Thoracic aorta (tissue), 2 donors: ENCODE measurements around the gene MRGPRF. TPM values are rescaled to one million over a fixed set of nuclear protein-coding genes. Genes with fewer than 3 reads are reported as not detected.

ENCODE experiments used
- ATAC-seq: fragments of 150-250 bp; one replicate; pipeline ENCODE4 v1.8.0; 2017; ENCODE audit warnings: low read depth; ENCODE audit not compliant: insufficient number of reproducible peaks, low FRiP score
- DNase-seq: peaks from one replicate; pipeline ENCODE4 v3.0.0-alpha.2; 2020; ENCODE audit warnings: low spot score
- H3K27ac ChIP-seq, 2 donors: fragments of 200-600 bp; sonication (generic); 1 replicate in 1 of 2; 2 replicates in 1 of 2; pipeline ENCODE4 v1.5.1; 2016; ENCODE audit warnings: mild to moderate bottlenecking in 2 of 2, moderate library complexity in 2 of 2
- H3K27me3 ChIP-seq: fragments of 200-600 bp; sonication (generic); replicated peaks from 2 replicates; pipeline ENCODE4 v1.6.0; 2016; ENCODE audit warnings: mild to moderate bottlenecking; ENCODE audit not compliant: insufficient read depth
- H3K36me3 ChIP-seq: fragments of 200-600 bp; sonication (generic); one replicate; pipeline ENCODE4 v1.5.1; 2016
- H3K4me1 ChIP-seq, 2 donors: fragments of 200-600 bp; sonication (generic); 1 replicate in 1 of 2; 2 replicates in 1 of 2; pipeline versions ENCODE4 v1.5.1 to v1.6.0; 2016; ENCODE audit warnings: low read depth in 2 of 2, mild to moderate bottlenecking in 1 of 2; ENCODE audit not compliant: control insufficient read depth in 1 of 2
- H3K4me3 ChIP-seq: fragments of 200-600 bp; sonication (generic); 2 replicates; pipeline ENCODE4 v1.5.1; 2016; ENCODE audit warnings: mild to moderate bottlenecking
- H3K9me3 ChIP-seq: fragments of 200-600 bp; sonication (generic); 2 replicates; pipeline ENCODE4 v1.5.1; 2016
- total RNA-seq, 2 donors: library from RNA; depleted of rRNA; stranded (reverse); fragments of >200 nt; gene quantifications; one replicate each; pipeline versions ENCODE4 v1.1.0 to v1.2.3, GENCODE V29; 2016
- TF ChIP-seq, protein P1 (sequence below): fragments of 200-600 bp; sonication (generic); IDR thresholded peaks from one replicate; pipeline ENCODE4 v1.5.1; 2019; ENCODE audit warnings: antibody characterized with exemption

Gene MRGPRF
- total RNA-seq, 2 donors from 2014 or later = 67.5 to 171 TPM

DNA sequence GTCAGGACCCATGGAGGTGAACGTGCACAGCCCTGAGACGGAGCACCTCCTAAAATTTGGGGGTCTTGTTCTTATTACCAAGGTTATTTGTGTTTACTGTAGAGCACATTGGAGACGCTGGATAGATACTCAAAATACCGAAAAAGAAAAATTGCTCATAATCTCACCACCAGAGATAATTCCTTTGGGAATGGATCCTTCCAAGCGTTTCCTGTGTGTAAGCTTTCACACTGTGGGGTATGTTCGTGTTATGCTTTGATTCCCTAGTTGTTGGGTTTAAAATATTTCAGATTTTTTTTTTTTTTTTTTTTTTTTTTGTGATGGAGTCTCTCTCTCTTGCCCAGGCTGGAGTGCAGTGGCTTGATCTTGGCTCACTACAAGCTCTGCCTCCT is 18.2 kb downstream of the MRGPRF start:
- no peaks in the 10 kb centered on the region for H3K27me3 ChIP-seq
- H3K4me3 ChIP-seq = no peak overlapping the region
- H3K4me1 ChIP-seq = peaks cover 11 to 21% of the 10 kb centered on the region in 2 donors
- DNase-seq = no peak
- ATAC-seq = no peak
- no peaks in the 10 kb centered on the region for H3K9me3 ChIP-seq
- no peak overlapping the region for H3K27ac ChIP-seq
- TF ChIP-seq, protein P1, sequence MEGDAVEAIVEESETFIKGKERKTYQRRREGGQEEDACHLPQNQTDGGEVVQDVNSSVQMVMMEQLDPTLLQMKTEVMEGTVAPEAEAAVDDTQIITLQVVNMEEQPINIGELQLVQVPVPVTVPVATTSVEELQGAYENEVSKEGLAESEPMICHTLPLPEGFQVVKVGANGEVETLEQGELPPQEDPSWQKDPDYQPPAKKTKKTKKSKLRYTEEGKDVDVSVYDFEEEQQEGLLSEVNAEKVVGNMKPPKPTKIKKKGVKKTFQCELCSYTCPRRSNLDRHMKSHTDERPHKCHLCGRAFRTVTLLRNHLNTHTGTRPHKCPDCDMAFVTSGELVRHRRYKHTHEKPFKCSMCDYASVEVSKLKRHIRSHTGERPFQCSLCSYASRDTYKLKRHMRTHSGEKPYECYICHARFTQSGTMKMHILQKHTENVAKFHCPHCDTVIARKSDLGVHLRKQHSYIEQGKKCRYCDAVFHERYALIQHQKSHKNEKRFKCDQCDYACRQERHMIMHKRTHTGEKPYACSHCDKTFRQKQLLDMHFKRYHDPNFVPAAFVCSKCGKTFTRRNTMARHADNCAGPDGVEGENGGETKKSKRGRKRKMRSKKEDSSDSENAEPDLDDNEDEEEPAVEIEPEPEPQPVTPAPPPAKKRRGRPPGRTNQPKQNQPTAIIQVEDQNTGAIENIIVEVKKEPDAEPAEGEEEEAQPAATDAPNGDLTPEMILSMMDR = no peak
- no peaks in the 10 kb centered on the region for H3K36me3 ChIP-seq

DNA sequence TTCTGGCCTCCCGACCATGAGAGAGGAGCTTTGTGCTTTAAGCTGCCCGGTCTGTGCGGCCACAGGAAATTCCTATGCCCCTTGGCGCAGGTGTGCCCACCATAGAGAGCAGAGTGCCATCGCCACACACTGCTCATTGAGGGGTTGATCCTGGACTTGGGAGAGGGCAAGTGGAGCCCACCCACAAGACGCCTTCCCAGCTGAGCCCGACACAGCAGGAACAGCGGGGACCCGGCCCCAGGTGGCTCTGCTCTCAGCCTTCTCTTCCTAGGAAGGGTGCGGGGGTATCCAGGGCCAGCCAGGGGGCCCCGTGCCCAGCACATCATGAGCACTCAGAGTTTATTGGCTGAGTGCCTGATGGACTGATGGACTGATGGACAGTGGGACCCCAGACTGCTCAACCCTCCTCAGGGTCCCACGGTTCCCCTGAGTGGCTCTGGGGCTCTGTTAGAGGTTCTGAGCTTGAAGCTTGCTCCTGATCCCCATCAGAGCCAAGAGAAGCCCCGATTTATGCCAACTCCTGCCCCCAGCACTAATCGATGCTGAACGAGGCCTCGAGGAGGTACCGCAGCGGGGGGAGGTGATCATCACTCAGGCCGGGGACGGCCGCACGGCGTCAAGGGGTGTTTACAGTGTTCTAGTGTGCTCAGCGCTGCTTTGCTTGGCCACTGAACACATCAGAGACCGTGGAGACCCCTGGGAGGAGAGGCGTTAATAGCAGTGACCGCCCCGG is 18.7 kb downstream of the MRGPRF start:
- DNase-seq = no peak
- TF ChIP-seq, protein P1 = no peak
- ATAC-seq = no peak
- no peak overlapping the region for H3K4me3 ChIP-seq
- H3K36me3 ChIP-seq = no peaks in the 10 kb centered on the region
- H3K27ac ChIP-seq = no peak overlapping the region
- H3K27me3 ChIP-seq = no peaks in the 10 kb centered on the region
- peaks cover 6 to 16% of the 10 kb centered on the region in 2 donors for H3K4me1 ChIP-seq
- H3K9me3 ChIP-seq = no peaks in the 10 kb centered on the region

DNA sequence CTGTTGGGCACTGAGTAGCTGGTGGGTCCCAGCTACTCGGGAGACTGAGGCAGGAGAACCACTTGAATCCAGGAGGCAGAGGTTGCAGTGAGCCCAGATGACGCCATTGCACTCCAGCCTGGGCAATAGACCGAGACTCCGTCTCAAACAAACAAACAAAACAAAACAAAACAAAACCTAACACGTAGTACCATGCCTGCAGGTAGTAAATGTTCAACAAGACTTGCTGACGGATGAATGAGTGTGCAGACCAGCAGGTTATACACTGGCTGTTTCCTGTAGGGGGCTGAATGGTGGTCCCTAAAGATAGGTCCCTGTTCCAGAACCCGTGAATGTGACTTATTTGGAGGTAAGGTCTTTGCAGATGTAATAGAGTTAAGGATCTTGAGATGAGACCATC is 19.5 kb downstream of the MRGPRF start:
- H3K4me3 ChIP-seq = no peak overlapping the region
- no peak overlapping the region for H3K27ac ChIP-seq
- H3K9me3 ChIP-seq = no peaks in the 10 kb centered on the region
- no peak for ATAC-seq
- H3K27me3 ChIP-seq = no peaks in the 10 kb centered on the region
- H3K36me3 ChIP-seq = no peaks in the 10 kb centered on the region
- H3K4me1 ChIP-seq = peaks cover 3 to 8% of the 10 kb centered on the region in 2 donors
- TF ChIP-seq, protein P1 = no peak
- no peak for DNase-seq

DNA sequence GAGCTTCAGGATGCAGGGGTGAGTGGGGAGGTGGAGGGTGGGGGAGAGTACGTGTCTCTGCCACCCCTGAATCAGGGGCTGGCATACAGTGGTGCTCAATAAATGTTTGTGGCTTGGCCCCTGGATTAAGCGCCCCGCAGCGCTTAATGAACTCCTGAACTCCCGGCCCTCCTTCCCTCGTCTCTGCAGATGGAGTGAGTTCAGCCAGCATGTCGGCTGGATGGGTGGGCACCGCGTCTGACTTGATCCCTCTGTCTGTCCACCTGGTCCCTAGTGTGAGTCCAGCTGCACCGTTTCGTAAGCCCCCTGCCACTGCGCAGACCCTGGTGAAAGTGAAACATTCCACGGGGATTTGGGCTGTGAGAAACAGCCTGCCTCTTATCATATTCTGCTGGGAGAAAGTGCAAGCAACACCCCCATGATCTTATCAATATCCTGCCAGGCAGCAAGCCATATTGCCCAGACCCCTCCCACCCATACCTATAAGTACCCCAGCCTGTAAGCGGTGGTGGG is 20.2 kb downstream of the MRGPRF start:
- DNase-seq = no peak
- TF ChIP-seq, protein P1 = no peak
- peaks cover 0 to under 1% of the 10 kb centered on the region in 2 donors for H3K4me1 ChIP-seq
- H3K36me3 ChIP-seq = no peaks in the 10 kb centered on the region
- ATAC-seq = no peak
- H3K27me3 ChIP-seq = no peaks in the 10 kb centered on the region
- no peak overlapping the region for H3K4me3 ChIP-seq
- H3K27ac ChIP-seq = no peak overlapping the region
- no peaks in the 10 kb centered on the region for H3K9me3 ChIP-seq

DNA sequence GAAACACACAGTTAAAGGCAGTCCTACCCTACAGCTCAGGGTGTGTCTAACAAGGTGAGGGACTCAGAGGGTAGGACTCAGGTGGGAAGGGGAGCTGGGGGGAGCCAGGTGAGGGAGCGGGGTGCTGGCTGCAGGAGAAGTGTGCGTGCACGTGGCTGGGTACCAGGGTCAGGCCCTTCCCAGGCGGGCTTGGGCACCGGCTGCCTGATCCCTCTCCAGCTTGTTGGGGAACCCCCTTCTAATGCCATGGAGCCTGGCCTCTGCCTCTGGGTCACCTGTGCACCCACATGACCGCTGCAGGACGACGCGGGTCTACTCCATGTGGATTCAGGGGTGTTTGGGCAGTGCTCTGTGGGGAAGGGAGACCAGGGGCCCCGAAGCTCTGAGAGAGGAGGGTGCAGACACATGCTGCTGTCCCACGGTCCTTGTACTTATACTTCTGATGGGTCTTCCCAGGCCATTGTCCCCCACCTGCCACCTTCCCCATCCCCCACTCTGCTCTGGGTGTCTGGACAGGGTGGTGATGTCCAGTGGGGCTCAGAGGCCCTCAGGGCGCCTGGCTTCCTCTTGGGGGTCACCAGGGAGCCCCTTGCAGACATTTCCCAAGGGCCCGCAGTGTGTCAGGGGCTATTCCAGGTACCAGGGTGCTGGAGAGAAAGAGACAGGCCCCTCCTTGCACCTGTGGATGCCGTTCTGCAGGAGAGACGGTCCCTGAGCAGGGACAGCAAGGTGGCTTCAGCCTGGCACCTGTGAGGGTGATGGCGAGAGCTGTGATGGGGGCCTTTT is 21.9 kb downstream of the MRGPRF start:
- ATAC-seq = no peak
- H3K27me3 ChIP-seq = no peaks in the 10 kb centered on the region
- no peaks in the 10 kb centered on the region for H3K9me3 ChIP-seq
- DNase-seq = no peak
- TF ChIP-seq, protein P1 = no peak
- no peak overlapping the region for H3K4me3 ChIP-seq
- H3K4me1 ChIP-seq = no peaks in the 10 kb centered on the region
- no peak overlapping the region for H3K27ac ChIP-seq
- no peaks in the 10 kb centered on the region for H3K36me3 ChIP-seq
